CD4-positive, alpha-beta T cell treated with Interleukin-12 subunit alpha and Interleukin-12 subunit beta, for 1 hour (primary cell): ENCODE results near the gene ATP6V0A4.

ENCODE experiments used
- DNase-seq: peaks from one replicate; pipeline ENCODE4 v3.0.0-alpha.2; 2020

Gene ATP6V0A4

DNA sequence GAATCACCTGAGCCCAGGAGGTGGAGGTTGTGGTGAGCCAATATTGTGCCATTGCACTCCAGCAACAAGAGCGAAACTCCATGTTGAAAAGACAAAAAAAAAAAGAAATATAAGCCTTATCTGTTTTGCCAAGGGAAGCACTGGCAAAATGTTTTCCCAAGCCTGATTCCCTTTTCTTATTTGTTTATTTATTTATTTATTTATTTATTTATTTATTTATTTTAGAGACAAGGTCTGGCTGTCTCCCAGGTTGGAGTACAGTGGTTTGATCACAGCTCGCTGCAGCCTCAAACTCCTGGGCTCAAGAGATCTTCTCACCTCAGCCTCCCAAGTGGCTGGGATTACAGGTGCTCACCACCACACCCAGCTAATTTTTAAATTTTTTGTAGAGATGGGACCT, 141.0 kb downstream of the ATP6V0A4 start:
- no peak for DNase-seq
